Effector memory CD8-positive, alpha-beta T cell (primary cell): ENCODE results near the gene SORCS3.

Experiments
- ATAC-seq: fragments of 150-1000 bp; cut with Tn5 transposase; replicated peaks from 2 replicates; pipeline ENCODE4 v1.10.0; 2021; ENCODE audit warnings: mild to moderate bottlenecking, moderate library complexity
- DNase-seq, 3 experiments: peaks; one replicate each; pipeline ENCODE4 v3.0.0; 2021
- H3K27ac Mint-ChIP-seq, 2 donors: one replicate each; pipeline ENCODE4 v1.8.0; 2022; ENCODE audit warnings: mild to moderate bottlenecking in 2 of 2, mixed read lengths in 2 of 2, moderate library complexity in 2 of 2
- H3K27me3 Mint-ChIP-seq, 2 donors: one replicate each; pipeline ENCODE4 v1.8.0; 2022; ENCODE audit warnings: mixed read lengths in 2 of 2
- H3K36me3 Mint-ChIP-seq: one replicate; pipeline ENCODE4 v1.8.0; 2022; ENCODE audit warnings: mild to moderate bottlenecking, moderate library complexity, mixed read lengths; ENCODE audit not compliant: insufficient read depth
- H3K4me1 Mint-ChIP-seq, 2 donors: one replicate each; pipeline ENCODE4 v1.8.0; 2022; ENCODE audit warnings: low read depth in 2 of 2, mixed read lengths in 2 of 2
- H3K4me3 Mint-ChIP-seq, 2 donors: one replicate each; pipeline ENCODE4 v1.8.0; 2022; ENCODE audit warnings: mild to moderate bottlenecking in 2 of 2, mixed read lengths in 2 of 2, moderate library complexity in 2 of 2
- H3K9me3 Mint-ChIP-seq, 2 donors: one replicate each; pipeline ENCODE4 v1.8.0; 2022; ENCODE audit warnings: mixed read lengths in 2 of 2

SORCS3 gene

GRCh38 chr10:104778371-104778770 is 137.3 kb downstream of the SORCS3 start:
- ATAC-seq, result no peak
- Mint-ChIP-seq H3K9me3 (no peaks in the 10 kb centered on the region), H3K27me3 (peaks cover 0 to 48% of the 10 kb centered on the region in 2 donors), H3K4me3 (no peak overlapping the region), H3K27ac (no peak overlapping the region), H3K4me1 (no peaks in the 10 kb centered on the region), H3K36me3 (no peaks in the 10 kb centered on the region)
- DNase-seq, result no peak

DNA sequence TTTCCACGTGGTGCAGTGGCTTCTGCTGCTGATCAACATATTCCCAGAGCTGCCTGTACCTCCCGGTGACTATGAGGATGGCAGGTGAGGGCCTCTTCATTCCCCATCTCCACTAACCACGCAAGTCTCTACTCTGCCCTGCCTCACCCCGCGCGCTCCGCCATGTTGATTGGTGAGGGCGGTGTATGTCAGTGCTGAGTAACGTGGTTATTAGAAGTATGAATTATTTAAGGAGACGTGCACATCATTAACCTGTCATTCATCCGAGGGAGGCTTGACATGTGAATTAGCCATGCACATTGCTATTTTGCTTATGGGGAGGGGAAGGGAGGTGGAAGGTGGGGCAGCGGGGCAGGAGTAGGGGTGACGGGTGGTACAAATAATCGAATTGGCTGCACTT is 138.6 kb downstream of the SORCS3 start:
- Mint-ChIP-seq H3K27me3 (peaks cover 0 to 46% of the 10 kb centered on the region in 2 donors), H3K4me1 (no peaks in the 10 kb centered on the region), H3K36me3 (no peaks in the 10 kb centered on the region), H3K9me3 (no peaks in the 10 kb centered on the region), H3K27ac (no peak overlapping the region), H3K4me3 (no peak overlapping the region)
- ATAC-seq (no peak), DNase-seq (no peak)

DNA sequence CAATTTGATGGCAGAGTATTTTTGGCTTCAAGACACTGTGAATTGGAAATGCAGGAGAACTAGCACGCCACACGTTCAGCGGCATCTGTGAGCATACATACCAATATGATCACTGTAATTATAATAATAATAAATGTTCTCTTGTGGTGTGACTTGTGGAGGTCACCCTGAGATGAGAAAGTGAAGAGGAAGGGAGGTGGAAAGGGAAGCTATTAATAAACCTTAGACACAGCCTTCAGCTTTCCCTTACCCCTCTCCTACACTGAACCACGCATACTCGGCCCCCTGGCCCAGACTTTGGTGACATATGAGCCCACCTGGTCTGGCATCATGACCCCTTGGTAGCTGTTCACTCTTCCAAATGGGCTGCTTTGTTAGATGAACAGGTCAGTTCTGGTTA is 139.1 kb downstream of the SORCS3 start:
- no peaks in the 10 kb centered on the region for H3K4me1 Mint-ChIP-seq

GRCh38 chr10:104780946-104781595 is 140.0 kb downstream of the SORCS3 start:
- Mint-ChIP-seq H3K27ac (no peak overlapping the region), H3K4me1 (no peaks in the 10 kb centered on the region), H3K4me3 (no peak overlapping the region)

More for the DNA sequence above, 139.1 kb downstream of the SORCS3 start:
- no peaks in the 10 kb centered on the region for H3K9me3 Mint-ChIP-seq
- ATAC-seq (no peak), DNase-seq (no peak)
- H3K36me3 Mint-ChIP-seq, result no peaks in the 10 kb centered on the region
- H3K27me3 Mint-ChIP-seq, result peaks cover 0 to 46% of the 10 kb centered on the region in 2 donors
- no peak overlapping the region for H3K4me3 Mint-ChIP-seq
- H3K27ac Mint-ChIP-seq, result no peak overlapping the region

GRCh38 chr10:104784452-104784851 is 143.4 kb downstream of the SORCS3 start:
- ATAC-seq (no peak), DNase-seq (no peak)
- no peak overlapping the region for H3K27ac Mint-ChIP-seq
- H3K27me3 Mint-ChIP-seq, result peaks cover 6 to 12% of the 10 kb centered on the region in 2 donors
- no peaks in the 10 kb centered on the region for H3K4me1 Mint-ChIP-seq
- no peak overlapping the region for H3K4me3 Mint-ChIP-seq
- no peaks in the 10 kb centered on the region for H3K9me3 Mint-ChIP-seq
- no peaks in the 10 kb centered on the region for H3K36me3 Mint-ChIP-seq

More at GRCh38 chr10:104780946-104781595, 140.0 kb downstream of the SORCS3 start:
- H3K36me3 Mint-ChIP-seq, result no peaks in the 10 kb centered on the region
- H3K27me3 Mint-ChIP-seq, result peaks cover 5 to 41% of the 10 kb centered on the region in 2 donors
- H3K9me3 Mint-ChIP-seq, result no peaks in the 10 kb centered on the region
- DNase-seq (no peak), ATAC-seq (no peak)

- no peaks in the 10 kb centered on the region for H3K4me1 Mint-ChIP-seq
- H3K27me3 Mint-ChIP-seq, result peaks cover 14% of the 10 kb centered on the region in 2 donors
- no peaks in the 10 kb centered on the region for H3K9me3 Mint-ChIP-seq
- no peak overlapping the region for H3K27ac Mint-ChIP-seq
- peaks cover 3% of the 10 kb centered on the region for H3K36me3 Mint-ChIP-seq
- DNase-seq (no peak), ATAC-seq (no peak)
- H3K4me3 Mint-ChIP-seq, result no peak overlapping the region
Observed at GRCh38 chr10:104791471-104791870, 150.4 kb downstream of the SORCS3 start.

- ATAC-seq (no peak), DNase-seq (no peak)
- Mint-ChIP-seq H3K27me3 (peaks cover 14% of the 10 kb centered on the region in 2 donors), H3K36me3 (peaks cover 3% of the 10 kb centered on the region), H3K4me1 (no peaks in the 10 kb centered on the region), H3K27ac (no peak overlapping the region), H3K4me3 (no peak overlapping the region), H3K9me3 (no peaks in the 10 kb centered on the region)
Observed at GRCh38 chr10:104795411-104795810, 154.3 kb downstream of the SORCS3 start.

DNA sequence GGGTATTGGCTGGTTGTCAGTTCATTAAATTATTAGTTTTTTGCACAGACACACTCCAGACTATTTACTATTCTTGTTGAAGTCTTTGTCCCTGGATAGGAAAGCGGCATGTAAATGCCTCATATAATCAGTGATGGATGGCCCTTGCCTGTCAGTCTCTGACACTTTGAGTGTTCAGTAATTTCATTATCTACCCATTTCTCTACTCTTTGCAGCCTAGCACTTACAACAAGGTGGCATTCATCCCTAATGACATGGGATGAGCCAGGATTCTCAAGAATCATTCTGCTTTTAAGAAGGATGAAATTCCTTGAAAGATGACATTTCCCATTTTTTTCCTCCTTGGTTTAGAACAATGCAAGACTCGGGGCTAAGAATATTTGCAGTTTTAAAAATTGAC is 155.7 kb downstream of the SORCS3 start:
- H3K27me3 Mint-ChIP-seq, result peaks cover 14% of the 10 kb centered on the region in 2 donors
- H3K27ac Mint-ChIP-seq, result no peak overlapping the region
- H3K4me1 Mint-ChIP-seq, result no peaks in the 10 kb centered on the region
- DNase-seq (no peak), ATAC-seq (no peak)
- no peaks in the 10 kb centered on the region for H3K36me3 Mint-ChIP-seq
- peaks cover 0 to 2% of the 10 kb centered on the region in 2 donors for H3K9me3 Mint-ChIP-seq
- no peak overlapping the region for H3K4me3 Mint-ChIP-seq

GRCh38 chr10:104802941-104803340 is 161.9 kb downstream of the SORCS3 start:
- Mint-ChIP-seq H3K36me3 (no peaks in the 10 kb centered on the region), H3K4me3 (no peak overlapping the region), H3K27me3 (no peaks in the 10 kb centered on the region), H3K9me3 (peaks cover 2 to 5% of the 10 kb centered on the region in 2 donors), H3K27ac (no peak overlapping the region), H3K4me1 (no peaks in the 10 kb centered on the region)
- ATAC-seq, result no peak
- no peak for DNase-seq

DNA sequence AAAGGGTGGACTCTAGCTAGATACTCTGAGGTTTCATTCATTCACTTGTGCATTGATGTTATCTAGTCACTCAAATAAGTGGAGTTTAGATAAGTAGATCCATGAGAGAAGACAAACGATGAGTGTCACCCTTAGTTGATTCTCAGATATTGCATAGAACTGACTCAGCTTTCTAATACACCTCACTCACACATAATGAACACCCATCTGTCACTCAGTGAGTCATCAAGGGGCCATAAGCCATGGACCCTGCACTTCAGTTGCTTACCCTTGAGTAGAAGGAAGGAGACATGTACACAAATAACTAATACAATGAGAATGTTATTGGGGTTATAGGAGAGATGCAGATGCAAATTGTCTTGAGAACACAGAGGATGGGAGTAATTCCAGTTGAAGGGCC is 163.8 kb downstream of the SORCS3 start:
- no peak for ATAC-seq
- Mint-ChIP-seq H3K4me3 (no peak overlapping the region), H3K27ac (no peak overlapping the region), H3K36me3 (no peaks in the 10 kb centered on the region), H3K9me3 (peaks cover 2 to 12% of the 10 kb centered on the region in 2 donors), H3K27me3 (no peaks in the 10 kb centered on the region), H3K4me1 (no peaks in the 10 kb centered on the region)
- no peak for DNase-seq

- Mint-ChIP-seq H3K4me1 (no peaks in the 10 kb centered on the region), H3K36me3 (no peaks in the 10 kb centered on the region), H3K27ac (no peak overlapping the region), H3K9me3 (peaks cover 0 to 12% of the 10 kb centered on the region in 2 donors), H3K4me3 (no peak overlapping the region), H3K27me3 (no peaks in the 10 kb centered on the region)
- ATAC-seq (no peak), DNase-seq (no peak)
Observed at GRCh38 chr10:104806801-104807200, 165.7 kb downstream of the SORCS3 start.

GRCh38 chr10:104807581-104808310 is 166.7 kb downstream of the SORCS3 start:
- H3K36me3 Mint-ChIP-seq, result no peaks in the 10 kb centered on the region
- H3K4me3 Mint-ChIP-seq, result no peak overlapping the region
- ATAC-seq, result no peak
- no peaks in the 10 kb centered on the region for H3K27me3 Mint-ChIP-seq
- no peaks in the 10 kb centered on the region for H3K4me1 Mint-ChIP-seq
- no peak overlapping the region for H3K27ac Mint-ChIP-seq
- H3K9me3 Mint-ChIP-seq, result peaks cover 0 to 12% of the 10 kb centered on the region in 2 donors
- DNase-seq, result no peak

GRCh38 chr10:104809288-104810090 is 168.4 kb downstream of the SORCS3 start:
- Mint-ChIP-seq H3K27me3 (no peaks in the 10 kb centered on the region), H3K9me3 (peaks cover 0 to 12% of the 10 kb centered on the region in 2 donors), H3K4me1 (no peaks in the 10 kb centered on the region), H3K4me3 (no peak overlapping the region), H3K36me3 (no peaks in the 10 kb centered on the region), H3K27ac (no peak overlapping the region)
- no peak for ATAC-seq
- no peak for DNase-seq
